A549 (cell line): Measurements from ENCODE around the gene FERD3L. TPM values are rescaled to one million over a fixed set of nuclear protein-coding genes. Genes with fewer than 3 reads are reported as not detected.
A peak's percentile ranks its signal among the peaks of the same experiment; 100 is the strongest.

Experiments used
- ATAC-seq, 2 experiments: fragments of 200-7000 bp in 1 of 2; fragments of >200 bp in 1 of 2; cut with Nextera tagmentation in 1 of 2; cut with Tn5 transposase in 1 of 2; 3 replicates each; pipeline versions ENCODE4 v1.8.0 to v1.9.1; 2018 to 2020; ENCODE audit warnings: mild to moderate bottlenecking in 1 of 2, moderate library complexity in 1 of 2
- CTCF ChIA-PET: fragments of 300-600 bp; sonication (Branson Sonifier 250); formaldehyde crosslinking; extraction: SDS; loops from one replicate; lab custom pipeline; 2021; ENCODE audit warnings: antibody characterized with exemption, inconsistent platforms; lab: Yijun Ruan, JAX
- POLR2A ChIA-PET: fragments of 350-600 bp; formaldehyde crosslinking; extraction: SDS; loops from one replicate; lab custom pipeline; 2021; ENCODE audit warnings: antibody characterized with exemption, inconsistent platforms; lab: Yijun Ruan, JAX
- DNase-seq, 2 experiments: peaks; one replicate each; pipeline versions ENCODE4 v3.0.0 to v3.0.0-alpha.2; 2011 to 2016; ENCODE audit warnings: low read depth in 1 of 2, low spot score in 1 of 2
- FAIRE-seq: peaks from 2 replicates; lab custom pipeline; 2011; peaks lifted over from hg19 to GRCh38; lab: Jason Lieb, UNC
- H3K27ac ChIP-seq, 2 experiments: fragments of >200 bp; sonication (Bioruptor Twin); formaldehyde crosslinking; 3 replicates each; pipeline ENCODE4 v1.5.1; 2016 to 2017
- H3K4me1 ChIP-seq: fragments of >200 bp; sonication (Bioruptor Twin); formaldehyde crosslinking; 3 replicates; pipeline ENCODE4 v1.6.1; 2016
- H3K4me2 ChIP-seq: fragments of >200 bp; sonication (Bioruptor Twin); formaldehyde crosslinking; 3 replicates; pipeline ENCODE4 v1.6.1; 2016
- H3K4me3 ChIP-seq: fragments of >200 bp; sonication (Bioruptor Twin); formaldehyde crosslinking; 3 replicates; pipeline ENCODE4 v1.5.1; 2016
- H3K9me3 ChIP-seq: fragments of >200 bp; sonication (Bioruptor Twin); formaldehyde crosslinking; 3 replicates; pipeline ENCODE4 v1.6.1; 2016
- E2F6 ChIP-seq: IDR thresholded peaks from 2 replicates; pipeline ENCODE4 v1.6.1; 2012; ENCODE audit warnings: low read depth, borderline replicate concordance
- ESRRA ChIP-seq: fragments of 150-350 bp; IDR thresholded peaks from 2 replicates; pipeline ENCODE4 v1.6.1; 2014; ENCODE audit warnings: mild to moderate bottlenecking, low read length, borderline replicate concordance
- FOSL2 ChIP-seq, 2 experiments: fragments of 450-650 bp in 1 of 2; fragments of >200 bp in 1 of 2; sonication (Bioruptor Twin) in 1 of 2; formaldehyde crosslinking; IDR thresholded peaks; 2 replicates each; pipeline versions ENCODE4 v1.5.0 to v1.6.1; 2016 to 2020; ENCODE audit warnings: mild to moderate bottlenecking in 1 of 2, moderate library complexity in 1 of 2
- HOXA7 ChIP-seq: fragments of 250-450 bp; sonication (Bioruptor Pico); IDR thresholded peaks from 2 replicates; pipeline ENCODE4 v1.5.0; 2020; ENCODE audit warnings: mild to moderate bottlenecking, moderate library complexity
- HOXB5 ChIP-seq: fragments of 250-450 bp; sonication (Bioruptor Pico); IDR thresholded peaks from 2 replicates; pipeline ENCODE4 v1.5.0; 2020; ENCODE audit warnings: mild to moderate bottlenecking, moderate library complexity
- MAZ ChIP-seq: fragments of 150-350 bp; IDR thresholded peaks from 2 replicates; pipeline ENCODE4 v1.6.1; 2014; ENCODE audit warnings: antibody characterized with exemption, low read depth, low read length, borderline replicate concordance
- PHF8 ChIP-seq: fragments of 200-600 bp; sonication (generic); IDR thresholded peaks from 2 replicates; pipeline ENCODE4 v1.6.1; 2016; ENCODE audit warnings: low read depth, mild to moderate bottlenecking, antibody characterized with exemption, moderate library complexity, borderline replicate concordance
- POLR2A ChIP-seq: IDR thresholded peaks from 2 replicates; pipeline ENCODE4 v1.6.1; 2012; ENCODE audit warnings: mild to moderate bottlenecking, low read length
- RAD21 ChIP-seq, 2 experiments: fragments of >200 bp in 1 of 2; sonication (Bioruptor Twin) in 1 of 2; formaldehyde crosslinking in 1 of 2; IDR thresholded peaks in 1 of 2; conservative IDR thresholded peaks in 1 of 2; 2 replicates in 1 of 2; 3 replicates in 1 of 2; pipeline ENCODE4 v1.6.1; 2012 to 2018; ENCODE audit warnings: inconsistent platforms in 1 of 2
- SREBF2 ChIP-seq: fragments of 450-650 bp; IDR thresholded peaks from 2 replicates; pipeline ENCODE4 v1.6.1; 2014; ENCODE audit warnings: mild to moderate bottlenecking, moderate library complexity
- ZFP36 ChIP-seq: fragments of 450-650 bp; IDR thresholded peaks from 2 replicates; pipeline ENCODE4 v1.6.1; 2014; ENCODE audit warnings: borderline replicate concordance; ENCODE audit not compliant: partially characterized antibody
- WGBS: methylation state at CpG from one replicate; pipeline ENCODE4 v1.1.6; 2017; ENCODE audit errors: missing lambda C conversion rate; 5-methylcytosine and 5-hydroxymethylcytosine counted together
- polyA plus RNA-seq, 4 experiments: library from polyadenylated mRNA; depleted of rRNA in 3 of 4; stranded (reverse); fragments of >200 nt; fragmentation: RNase III in 1 of 4; extraction: RNeasy Plus Mini Kit Qiagen cat#74134 plus additional on column Dnase treatment in 1 of 4; gene quantifications; 2 replicates in 3 of 4; 3 replicates in 1 of 4; pipeline ENCODE4 v1.2.3, GENCODE V29; 2011 to 2017
- TF ChIP-seq, protein P1 (sequence below): fragments of >200 bp; sonication (Bioruptor Twin); formaldehyde crosslinking; IDR thresholded peaks from 2 replicates; pipeline ENCODE4 v1.6.1; 2016
- TF ChIP-seq, protein P2 (sequence below): fragments of 450-650 bp; IDR thresholded peaks from 2 replicates; pipeline ENCODE4 v1.6.1; 2014; ENCODE audit warnings: antibody characterized with exemption

The FERD3L gene
- polyA plus RNA-seq, 2 of the 4 experiments (the other 2 are of a cell fraction): not detected

DNA sequence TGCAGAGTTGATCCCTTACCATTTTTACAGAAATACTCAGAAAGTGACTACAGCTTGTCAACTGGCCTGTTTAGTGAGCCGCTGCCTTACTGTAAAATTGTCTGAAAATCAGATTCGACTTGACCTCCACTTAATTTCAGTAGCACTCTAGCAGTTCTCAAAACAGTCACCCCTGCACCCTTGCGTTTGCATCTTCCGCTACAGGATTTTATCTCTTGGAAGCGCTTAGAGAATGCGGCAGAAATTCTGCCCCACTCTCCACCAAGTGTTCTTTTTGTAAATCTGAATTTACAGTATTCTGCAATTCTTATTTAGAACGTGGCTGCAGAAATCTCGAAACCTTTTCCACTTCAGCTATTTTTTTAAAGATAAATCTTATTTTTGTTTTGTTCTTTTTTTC lies 25.8 kb downstream of the FERD3L start:
- no peak for DNase-seq
- TF ChIP-seq ZFP36 (no peak), SREBF2 (no peak), HOXB5 (CRISPR knock-in tag) (no peak)
- TF ChIP-seq, protein P1, sequence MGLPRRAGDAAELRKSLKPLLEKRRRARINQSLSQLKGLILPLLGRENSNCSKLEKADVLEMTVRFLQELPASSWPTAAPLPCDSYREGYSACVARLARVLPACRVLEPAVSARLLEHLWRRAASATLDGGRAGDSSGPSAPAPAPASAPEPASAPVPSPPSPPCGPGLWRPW: no peak
- TF ChIP-seq, protein P2, sequence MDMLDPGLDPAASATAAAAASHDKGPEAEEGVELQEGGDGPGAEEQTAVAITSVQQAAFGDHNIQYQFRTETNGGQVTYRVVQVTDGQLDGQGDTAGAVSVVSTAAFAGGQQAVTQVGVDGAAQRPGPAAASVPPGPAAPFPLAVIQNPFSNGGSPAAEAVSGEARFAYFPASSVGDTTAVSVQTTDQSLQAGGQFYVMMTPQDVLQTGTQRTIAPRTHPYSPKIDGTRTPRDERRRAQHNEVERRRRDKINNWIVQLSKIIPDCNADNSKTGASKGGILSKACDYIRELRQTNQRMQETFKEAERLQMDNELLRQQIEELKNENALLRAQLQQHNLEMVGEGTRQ: no peak
- Histone ChIP-seq H3K4me1 (no peaks in the 10 kb centered on the region), H3K27ac (no peak overlapping the region), H3K4me3 (no peak overlapping the region), H3K9me3 (no peaks in the 10 kb centered on the region), H3K4me2 (no peak overlapping the region)
- ChIA-PET CTCF (interaction anchor here (0.9 to 4.7 kb wide), 5 partner anchors 11 to 528 kb away, joined by 3 to 25 read pairs (median 3); no protein-coding TSS in a partner anchor), POLR2A (no interaction called here)
- no peak for FAIRE-seq
- ATAC-seq: no peak
- WGBS: 56% methylated on average over 8 of the region's 8 CpGs

DNA sequence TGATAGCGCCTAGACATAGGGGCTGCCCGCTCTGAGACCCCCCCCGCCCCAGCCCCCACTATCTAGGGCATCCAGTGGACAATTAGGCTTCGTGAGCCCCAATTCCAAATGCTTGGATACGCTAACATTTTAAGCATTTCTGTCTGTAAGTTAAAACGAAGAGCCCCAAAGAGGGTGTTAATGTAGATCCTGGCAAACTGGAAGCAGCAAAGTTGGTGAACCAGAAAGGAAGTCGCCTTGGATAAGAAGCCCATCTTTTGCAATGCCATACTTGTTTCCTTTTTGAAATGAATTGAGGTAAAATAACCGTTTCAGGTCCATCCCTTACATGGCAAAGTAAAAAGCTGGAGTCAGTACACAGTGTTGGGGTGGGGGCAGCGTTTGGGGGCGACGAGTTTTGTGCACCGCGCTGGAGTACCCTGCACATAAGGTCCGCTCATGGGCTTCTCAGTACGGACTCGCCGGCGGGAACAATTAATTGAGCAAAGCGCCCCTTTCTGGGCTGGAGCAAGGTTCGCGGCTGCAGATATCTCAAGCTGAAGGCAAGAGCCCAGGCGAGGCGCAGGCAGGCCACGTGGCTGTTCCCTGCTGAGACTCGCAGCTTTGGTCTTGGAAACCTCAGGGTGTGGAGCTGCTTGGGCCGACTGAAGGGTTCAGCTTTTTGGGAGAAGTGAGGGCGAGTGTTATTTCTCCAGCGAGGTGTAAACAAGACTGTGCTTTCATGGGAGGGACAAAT lies 26.4 kb downstream of the FERD3L start:
- POLR2A ChIA-PET: no interaction called here
- H3K4me2 ChIP-seq: no peak overlapping the region
- no peaks in the 10 kb centered on the region for H3K9me3 ChIP-seq
- TF ChIP-seq E2F6 (no peak), PHF8 (no peak), POLR2A (no peak), HOXA7 (CRISPR knock-in tag) (no peak), MAZ (no peak), FOSL2 (IDR thresholded peaks at IDR 0.05) (no peak), FOSL2 (CRISPR knock-in tag; IDR thresholded peaks at IDR 0.05) (no peak)
- TF ChIP-seq, all 56 proteins: peak for 0
- Histone ChIP-seq H3K4me3 (no peak overlapping the region), H3K27ac (no peak overlapping the region), H3K4me1 (no peaks in the 10 kb centered on the region)
- ATAC-seq (no peak), DNase-seq (no peak), FAIRE-seq (no peak)
- WGBS: 77% methylated on average over 26 of the region's 28 CpGs
- CTCF ChIA-PET: interaction anchor here (0.9 to 4.7 kb wide), 4 partner anchors 322 to 528 kb away, joined by 3 to 25 read pairs (median 3); no protein-coding TSS in a partner anchor

DNA sequence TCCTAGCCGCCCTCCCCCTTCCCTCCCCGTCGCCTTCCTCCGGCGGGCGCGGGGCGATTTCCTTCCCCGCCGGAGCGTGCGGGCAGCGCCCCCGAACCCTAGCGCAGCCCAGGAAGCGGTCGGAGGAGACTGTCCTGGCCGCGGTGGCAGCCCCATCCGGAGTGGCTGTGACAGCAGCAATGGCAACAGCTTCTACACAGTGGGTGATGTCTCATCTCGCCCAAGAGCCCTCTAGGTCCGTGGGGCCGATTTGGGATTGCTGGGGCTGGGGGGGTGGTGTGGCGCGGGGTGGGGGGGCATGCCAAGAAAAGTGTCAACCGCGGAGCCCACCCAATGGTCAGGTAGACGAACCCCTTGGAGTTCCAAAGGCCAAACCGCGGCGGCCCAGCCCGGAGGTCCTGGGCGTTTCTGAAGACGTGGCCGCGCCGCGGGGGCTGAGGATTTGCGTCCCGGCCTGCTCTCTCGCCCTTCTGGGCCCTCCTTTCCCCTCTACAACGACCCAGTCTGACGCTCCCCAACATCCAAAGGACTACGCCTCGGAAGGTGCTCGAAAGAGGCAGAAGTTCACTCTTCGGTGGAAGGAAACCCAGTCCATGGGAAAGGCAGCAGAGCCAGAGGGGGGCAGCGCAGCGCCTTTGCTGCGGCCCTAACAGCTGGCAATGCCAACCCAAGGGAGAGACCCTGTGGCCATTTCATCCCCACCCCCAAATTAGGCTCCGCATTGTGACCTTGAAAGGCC lies 27.2 kb downstream of the FERD3L start:
- no peak for DNase-seq
- H3K4me3 ChIP-seq: peak overlapping the region; percentile 62
- WGBS: 87% methylated on average over 22 of the region's 51 CpGs
- ChIA-PET CTCF (no interaction called here), POLR2A (interaction anchor here (0.6 kb wide), 1 partner anchor 308 kb away, joined by 3 read pairs; no protein-coding TSS in a partner anchor)
- TF ChIP-seq ESRRA: no peak
- peak in 1 of 2 experiments; percentile 29; a peak in 1 of 5 replicates for TF ChIP-seq RAD21 (conservative IDR thresholded peaks at IDR 0.05 in 1 of 2, IDR thresholded peaks at IDR 0.05 in 1 of 2)
- no peak for FAIRE-seq
- peak; percentile 8 to 30; a peak in 3 of 6 replicates for ATAC-seq
- H3K9me3 ChIP-seq: no peaks in the 10 kb centered on the region
- peak overlapping the region in 1 of 2 experiments; percentile 82; a peak in 4 of 6 replicates for H3K27ac ChIP-seq
- H3K4me1 ChIP-seq: no peaks in the 10 kb centered on the region
- H3K4me2 ChIP-seq: peak overlapping the region; percentile 83
